PC-9 (cell line): ENCODE data around the gene GNG10.

Experiments used
- EZH2 ChIP-seq: fragments of 200-600 bp; sonication (generic); IDR thresholded peaks from 2 replicates; pipeline ENCODE4 v1.8.0; 2017; ENCODE audit warnings: antibody characterized with exemption, low read depth
- TF ChIP-seq, protein P1 (sequence below): fragments of 200-600 bp; sonication (generic); conservative IDR thresholded peaks from 2 replicates; pipeline ENCODE4 v1.6.1; 2017; ENCODE audit warnings: mixed run types, antibody characterized with exemption, mild to moderate bottlenecking, moderate library complexity

DNA sequence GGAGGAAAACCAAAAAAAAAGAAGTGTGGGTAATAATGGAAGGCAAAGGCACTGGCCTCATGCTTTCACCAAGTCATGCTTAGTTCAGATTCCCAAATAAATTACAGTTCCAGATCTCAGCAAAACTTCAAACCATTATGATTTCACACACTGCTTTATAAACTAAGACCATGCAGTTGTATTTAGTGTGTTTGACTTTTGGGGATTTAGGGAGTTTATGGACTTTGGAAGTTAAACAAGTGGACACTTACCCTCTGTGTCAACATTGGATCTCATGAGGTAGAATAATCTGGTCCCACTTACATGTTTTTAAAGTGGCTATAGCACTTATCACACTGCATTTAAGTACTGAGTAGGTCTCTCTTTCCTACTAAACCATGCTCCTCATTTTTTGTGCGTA, 26.5 kb upstream of the GNG10 start:
- TF ChIP-seq, protein P1, sequence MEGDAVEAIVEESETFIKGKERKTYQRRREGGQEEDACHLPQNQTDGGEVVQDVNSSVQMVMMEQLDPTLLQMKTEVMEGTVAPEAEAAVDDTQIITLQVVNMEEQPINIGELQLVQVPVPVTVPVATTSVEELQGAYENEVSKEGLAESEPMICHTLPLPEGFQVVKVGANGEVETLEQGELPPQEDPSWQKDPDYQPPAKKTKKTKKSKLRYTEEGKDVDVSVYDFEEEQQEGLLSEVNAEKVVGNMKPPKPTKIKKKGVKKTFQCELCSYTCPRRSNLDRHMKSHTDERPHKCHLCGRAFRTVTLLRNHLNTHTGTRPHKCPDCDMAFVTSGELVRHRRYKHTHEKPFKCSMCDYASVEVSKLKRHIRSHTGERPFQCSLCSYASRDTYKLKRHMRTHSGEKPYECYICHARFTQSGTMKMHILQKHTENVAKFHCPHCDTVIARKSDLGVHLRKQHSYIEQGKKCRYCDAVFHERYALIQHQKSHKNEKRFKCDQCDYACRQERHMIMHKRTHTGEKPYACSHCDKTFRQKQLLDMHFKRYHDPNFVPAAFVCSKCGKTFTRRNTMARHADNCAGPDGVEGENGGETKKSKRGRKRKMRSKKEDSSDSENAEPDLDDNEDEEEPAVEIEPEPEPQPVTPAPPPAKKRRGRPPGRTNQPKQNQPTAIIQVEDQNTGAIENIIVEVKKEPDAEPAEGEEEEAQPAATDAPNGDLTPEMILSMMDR: no peak
- no peak for TF ChIP-seq EZH2
